ENCODE data around the gene CYTH2.

- TF ChIP-seq CTCF (IDR thresholded peaks at IDR 0.05) (no peak), EP300 (IDR thresholded peaks at IDR 0.05) (no peak)
Observed at GRCh38 chr19:48493718-48494401, 24.7 kb downstream of the CYTH2 start.
